GM18519 (cell line): Measurements from ENCODE around the gene HPD.
"Not testable (repeated sequence)": the region's sequence is repeated elsewhere in the genome, so short reads cannot be mapped to it uniquely, and the experiment has no call there.

ENCODE experiments used
- ATAC-seq: cut with Tn5 transposase; IDR thresholded peaks from one replicate; pipeline ENCODE4 v1.9.1; 2021; ENCODE audit warnings: mild to moderate bottlenecking, moderate library complexity; ENCODE audit not compliant: unreplicated experiment, low FRiP score

HPD gene

DNA sequence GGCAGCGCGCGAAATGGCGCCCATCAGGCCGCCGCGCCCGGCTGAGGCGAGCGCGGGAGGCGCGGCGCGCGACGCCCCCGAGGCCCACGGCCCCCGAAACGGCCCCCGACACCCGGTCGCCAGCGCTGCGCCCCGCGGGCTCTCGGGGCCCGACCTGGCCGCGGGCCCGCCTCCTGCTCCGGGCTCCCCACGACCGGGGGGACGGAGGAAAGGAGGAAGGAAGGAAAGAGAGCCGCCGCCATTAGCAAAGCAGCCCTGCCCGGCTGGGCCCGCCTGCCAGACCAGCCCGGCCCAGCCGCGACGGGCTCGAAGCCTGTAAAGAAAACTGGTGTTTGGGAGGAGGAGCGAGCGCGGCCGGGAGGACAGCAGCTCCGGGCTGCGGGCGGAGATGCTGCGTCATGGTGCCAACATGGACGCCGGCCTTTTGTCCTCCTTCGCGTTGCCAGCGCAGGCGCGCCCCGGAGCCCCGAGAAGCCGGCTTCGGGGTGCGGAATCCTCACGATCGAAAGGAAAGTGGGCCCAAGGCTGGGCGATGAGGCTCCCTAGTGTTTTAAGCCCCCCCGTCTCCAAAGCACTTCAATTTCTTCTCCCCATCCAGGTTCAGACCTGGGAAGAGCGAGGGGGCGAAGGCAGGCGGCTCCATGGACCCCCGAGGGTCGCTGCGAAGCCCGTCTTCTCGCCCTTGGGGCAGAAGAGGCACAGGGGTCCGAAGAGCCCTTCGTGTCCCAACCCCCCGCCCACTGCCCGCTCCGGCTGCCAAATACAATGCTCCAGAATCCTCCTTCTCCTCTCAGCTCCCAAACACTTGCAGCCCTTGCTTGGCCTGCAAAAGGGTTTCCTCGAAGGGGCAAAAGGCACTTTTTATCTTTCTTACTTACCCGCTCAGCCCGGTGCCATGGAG is 57.7 kb downstream of the HPD start:
- ATAC-seq, result no peak

DNA sequence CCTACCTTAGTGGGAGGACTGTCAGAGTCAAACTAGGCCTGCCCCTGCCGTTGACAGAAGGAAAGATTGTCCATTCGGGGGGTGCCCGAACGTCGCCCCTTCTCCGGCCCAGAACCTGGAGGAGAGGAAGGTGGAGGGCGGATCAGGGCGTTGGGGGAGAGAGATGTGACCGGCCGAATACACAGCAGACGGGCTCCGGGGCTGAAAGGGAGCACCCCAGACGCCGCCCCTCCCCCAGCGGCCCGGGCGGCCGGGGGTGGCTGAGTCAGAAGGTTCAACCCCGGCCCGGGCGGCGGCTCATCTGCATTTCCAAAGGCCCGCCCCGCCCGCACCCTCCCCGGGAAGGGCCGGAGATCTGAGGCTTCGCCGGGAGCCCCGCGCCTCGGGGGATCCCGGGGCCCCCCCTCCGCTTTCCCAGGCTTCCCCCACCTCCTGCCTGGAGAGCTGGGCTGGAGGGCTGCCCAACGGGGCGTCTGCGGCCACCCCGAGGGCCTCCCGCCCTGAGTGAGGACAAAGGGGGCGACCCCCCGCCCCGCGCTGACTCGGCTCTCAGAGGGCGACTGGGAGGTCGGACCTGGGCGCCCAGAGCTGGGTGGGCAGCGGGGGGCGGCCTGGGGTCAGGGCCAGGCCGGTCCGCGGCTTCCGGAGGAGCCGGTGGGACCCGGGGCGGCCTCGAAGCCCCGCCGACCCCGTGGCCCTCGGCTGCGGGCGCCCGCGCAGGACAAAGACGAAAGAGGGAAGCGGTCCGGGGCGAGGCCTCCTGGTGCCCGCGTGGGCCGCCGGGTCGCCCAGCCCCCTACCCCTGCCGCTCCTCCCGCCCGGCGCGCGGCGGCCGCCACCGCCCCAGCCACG is 58.6 kb downstream of the HPD start:
- no peak for ATAC-seq

DNA sequence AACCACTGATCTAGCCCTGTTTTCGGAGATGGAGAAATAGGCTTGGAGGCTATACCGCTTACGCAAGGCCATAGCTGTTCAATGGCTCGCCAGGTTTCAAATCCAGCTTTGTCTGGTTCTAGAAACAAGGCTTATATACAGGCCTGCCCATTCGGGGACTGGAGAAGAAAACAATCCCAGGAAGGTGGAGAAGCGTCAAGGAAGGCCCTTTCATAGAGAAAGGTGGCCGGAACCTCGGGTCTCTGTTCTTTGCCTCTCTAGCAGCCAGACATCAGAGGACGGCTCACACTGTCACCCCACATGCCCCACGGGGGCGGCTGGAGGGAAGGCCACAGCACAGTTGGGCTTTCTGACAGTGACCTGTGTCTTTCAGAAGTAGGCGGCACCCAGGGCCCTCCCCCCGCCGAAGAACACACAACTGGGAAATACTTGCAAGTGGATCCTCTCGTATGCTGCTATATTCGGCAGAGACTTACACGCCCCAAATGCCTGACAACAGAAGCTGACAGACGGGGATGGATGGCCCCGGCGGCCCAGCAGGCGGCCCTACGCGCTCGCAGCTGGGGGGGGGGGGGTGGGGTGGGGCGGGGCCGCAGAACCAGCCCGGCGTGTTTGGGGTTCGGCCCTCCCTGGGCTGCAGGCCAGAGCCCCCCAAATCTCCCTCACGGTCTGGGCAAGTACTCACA is 59.4 kb downstream of the HPD start:
- ATAC-seq, result no peak

DNA sequence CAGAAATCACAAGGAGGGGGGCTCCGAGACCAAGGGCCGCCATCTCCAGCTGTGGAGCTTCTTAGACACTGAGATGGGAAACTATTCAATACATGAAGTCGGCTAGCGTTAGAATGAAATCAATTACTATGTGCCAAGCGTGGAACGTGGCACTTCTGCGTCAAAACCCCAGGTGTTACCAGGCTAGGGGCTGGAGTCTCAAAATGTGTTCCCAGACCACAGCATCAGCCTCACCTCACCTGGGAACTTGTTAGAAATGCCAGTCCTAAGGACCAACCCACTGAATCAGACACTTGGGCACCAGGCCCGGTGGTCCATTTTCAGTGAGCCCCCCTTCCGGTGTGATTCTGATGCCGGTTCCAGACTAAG is 59.9 kb downstream of the HPD start:
- ATAC-seq, result no peak

DNA sequence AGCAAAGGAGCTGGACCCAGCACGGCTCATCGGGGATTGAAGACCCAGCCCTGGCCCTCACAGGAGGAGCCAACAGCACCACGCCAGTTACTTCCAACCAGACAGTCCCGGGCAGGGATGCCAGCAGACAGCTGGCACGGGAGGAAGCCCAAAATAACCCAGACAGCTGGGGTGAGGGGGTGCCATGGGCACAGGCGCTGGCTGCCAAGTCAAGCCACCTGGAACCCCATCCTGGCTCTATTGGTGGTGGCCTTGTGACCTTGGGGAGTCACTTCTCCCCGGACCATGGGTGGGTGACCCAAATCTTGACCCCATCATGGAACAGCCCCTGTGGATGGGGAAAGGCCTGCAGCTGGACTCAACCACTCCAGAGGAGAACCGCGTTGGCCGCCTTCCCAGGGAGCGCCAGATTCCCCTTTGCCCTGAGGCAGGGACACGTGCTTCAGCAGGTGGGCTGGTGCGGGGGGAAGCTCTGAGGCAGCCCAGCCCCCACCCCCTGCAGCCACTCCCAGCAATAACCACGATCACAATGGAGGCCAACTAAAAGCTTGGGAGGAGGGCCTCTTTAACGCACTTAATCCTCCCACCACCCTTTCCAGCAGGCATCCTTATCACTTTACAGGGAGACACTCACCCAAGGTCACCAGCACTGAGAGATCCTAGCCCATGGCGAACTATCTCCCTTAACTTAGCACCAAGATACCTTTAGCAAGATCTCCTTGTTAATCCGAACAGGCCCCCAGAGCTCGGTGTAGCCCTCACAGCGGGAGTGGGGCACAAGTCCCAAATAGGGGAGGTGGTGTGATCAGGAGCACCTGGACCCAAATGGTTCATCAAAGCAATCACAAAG is 60.5 kb downstream of the HPD start:
- no peak for ATAC-seq

DNA sequence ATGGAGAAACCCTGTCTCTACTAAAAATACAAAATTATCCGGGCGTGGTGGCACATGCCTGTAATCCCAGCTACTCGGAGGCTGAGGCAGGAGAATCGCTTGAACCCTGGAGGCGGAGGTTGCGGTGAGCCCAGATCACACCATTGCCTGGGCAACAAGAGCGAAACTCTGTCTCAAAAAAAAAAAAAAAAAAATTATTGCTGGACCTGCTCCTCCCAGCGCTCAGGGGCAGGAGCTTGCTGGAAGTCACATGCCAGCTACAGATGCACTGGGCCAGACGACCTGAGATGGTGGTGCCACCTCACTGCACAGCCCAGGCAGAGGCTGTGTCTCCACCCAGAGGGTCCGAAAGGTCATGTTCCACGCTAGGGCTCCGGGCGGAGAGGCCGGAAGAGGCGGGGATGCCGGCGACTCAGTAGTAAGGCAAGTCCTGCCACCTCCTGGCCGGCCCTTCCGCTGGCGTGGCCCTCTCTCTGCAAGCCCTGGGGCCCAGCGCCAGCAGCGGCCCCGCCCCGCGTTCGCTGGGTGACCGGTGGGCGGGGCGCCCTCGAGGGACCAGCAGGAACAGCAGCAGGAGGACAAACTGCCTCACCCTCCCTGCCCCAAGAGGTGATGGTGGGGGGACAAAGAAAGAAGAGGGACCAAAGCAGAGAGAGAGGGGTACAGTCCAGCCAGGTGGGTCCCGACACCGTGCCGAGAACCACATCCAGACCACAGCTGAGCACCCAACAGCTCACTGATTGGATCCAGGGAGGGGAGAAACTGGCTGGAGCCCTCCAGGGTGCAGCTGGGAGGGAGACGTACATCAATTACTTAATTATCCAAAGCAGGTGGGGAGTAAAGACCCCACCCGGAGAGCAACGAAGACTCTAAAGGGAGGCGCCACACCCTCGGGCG is 61.6 kb downstream of the HPD start:
- no peak for ATAC-seq

DNA sequence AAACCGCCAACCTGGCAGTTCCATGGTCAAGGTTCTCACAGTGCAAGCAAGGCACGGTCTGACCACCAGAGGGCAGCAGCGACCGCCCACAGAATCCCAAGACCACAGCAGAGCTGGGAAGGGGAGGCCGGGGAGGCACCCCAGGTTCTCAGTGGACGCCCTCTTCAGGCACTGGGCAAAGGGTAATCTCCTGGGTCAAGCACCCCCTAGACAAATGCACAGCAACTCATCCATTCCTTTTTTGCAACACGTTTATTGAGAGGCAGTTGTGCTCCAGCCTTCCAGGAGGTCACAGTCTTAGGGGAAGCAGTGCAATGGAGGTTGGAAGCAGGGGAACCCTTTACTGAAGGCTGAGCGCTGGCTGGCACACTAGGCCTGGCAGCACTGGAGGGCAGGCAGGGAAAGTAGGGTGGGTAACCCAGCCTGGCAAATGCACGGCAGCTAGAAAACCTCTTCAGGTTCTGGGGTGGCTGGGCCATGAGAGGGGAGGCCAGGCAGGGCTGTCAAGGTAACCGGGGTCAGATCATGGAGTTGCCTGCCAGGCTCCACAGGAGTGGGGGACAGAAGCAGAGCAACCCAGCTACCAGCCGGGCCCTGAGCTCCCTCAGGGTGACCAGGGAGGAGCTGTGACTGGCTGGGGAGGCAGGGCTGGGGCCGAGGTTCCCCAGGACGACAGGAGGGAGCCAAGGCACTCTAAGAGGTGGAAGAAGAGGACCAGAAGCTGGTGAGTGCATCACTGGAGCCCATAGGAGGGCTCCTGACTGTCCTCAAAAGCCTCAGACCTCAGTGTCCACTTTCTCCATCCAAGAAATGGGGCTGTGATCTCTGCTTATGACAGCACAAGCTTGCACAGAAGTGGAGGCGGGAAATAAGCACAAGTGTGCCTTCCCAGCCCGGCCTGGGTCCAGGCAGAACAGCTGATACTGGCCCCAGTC is 63.4 kb downstream of the HPD start:
- no peak for ATAC-seq

DNA sequence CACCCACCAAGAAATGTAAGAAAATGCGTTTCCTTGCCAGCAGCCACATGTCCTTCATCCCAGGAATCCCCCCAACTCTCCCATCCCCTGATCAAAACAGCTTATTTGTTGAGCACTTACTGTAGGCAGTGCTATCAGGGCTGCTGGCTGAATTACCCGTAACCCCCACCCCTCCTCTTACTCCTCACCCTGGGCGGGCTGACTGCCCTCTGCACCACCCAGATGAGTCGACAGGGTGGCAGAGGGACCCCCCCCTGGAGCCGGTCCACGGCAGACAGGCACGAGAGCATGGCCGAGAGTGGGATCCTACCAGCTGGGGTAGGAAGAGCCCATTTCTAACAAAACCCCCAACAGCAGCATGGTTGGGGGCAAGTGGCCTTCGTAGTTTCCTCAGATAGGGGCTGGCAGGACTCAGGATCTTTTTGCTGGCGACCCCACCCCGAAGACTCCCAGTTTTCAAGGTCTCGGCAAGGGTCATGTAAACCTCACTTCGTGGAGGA is 64.1 kb downstream of the HPD start:
- no peak for ATAC-seq

DNA sequence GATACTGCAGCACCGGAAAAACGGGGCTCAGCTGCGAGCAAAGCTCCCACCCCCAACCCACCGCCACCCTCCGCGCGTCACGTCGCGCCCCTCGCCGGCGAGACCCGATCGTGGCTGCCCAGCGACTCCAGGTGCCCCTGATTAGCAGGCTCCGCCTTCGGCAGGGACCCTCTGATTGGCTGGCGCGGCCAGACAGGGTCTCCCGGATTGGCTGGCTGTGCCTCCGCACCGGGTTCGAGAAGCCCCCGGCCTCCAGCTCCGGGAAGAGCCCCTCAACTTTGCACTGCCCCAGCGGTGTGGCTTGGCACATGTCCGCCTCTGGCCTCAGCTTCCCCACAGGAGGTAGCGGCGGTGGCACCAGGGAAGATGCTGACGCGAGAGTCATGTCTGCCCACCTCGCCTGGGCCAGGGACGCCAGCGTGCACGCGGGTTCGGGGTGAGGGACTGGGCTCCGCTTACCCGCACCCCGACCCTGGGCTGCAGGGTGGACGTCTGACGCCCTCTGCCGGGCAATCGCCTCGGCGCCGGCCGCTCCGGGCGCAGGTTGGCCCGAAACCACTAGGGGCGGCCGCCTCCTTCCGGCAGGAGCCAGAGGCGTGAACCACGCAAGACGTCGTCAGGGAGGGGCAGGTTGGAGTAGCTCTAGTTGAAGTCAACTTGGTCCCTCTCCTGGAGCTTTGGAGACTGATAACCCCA is 64.7 kb downstream of the HPD start:
- peak; percentile 27 for ATAC-seq

DNA sequence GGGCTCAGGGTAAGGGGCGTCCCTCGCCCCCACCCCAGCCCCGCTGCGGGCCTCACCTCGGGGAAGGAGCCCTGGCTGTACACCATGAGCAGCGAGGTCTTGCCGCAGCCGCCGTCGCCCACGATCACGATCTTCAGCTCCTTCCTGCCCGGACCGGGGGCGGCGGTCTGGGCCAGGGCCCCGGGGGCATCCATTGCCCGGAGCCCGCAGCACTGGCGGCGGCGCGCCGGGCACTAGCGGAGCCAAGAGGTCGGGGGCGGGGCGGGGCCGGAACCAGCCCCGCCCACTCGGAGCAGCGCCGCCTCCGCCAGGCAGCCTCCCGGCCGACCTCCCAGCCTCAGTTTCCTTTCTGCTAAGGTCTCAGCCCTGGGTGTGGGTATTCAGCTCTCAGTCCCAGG is 65.2 kb downstream of the HPD start, which contains the start of gene RHOF:
Gene RHOF, minus strand, starts transcription at position 249 of the 398 bp plus-strand sequence. Its CDS starts 55 bp downstream, at position 194.
- peak; percentile 0 for ATAC-seq

DNA sequence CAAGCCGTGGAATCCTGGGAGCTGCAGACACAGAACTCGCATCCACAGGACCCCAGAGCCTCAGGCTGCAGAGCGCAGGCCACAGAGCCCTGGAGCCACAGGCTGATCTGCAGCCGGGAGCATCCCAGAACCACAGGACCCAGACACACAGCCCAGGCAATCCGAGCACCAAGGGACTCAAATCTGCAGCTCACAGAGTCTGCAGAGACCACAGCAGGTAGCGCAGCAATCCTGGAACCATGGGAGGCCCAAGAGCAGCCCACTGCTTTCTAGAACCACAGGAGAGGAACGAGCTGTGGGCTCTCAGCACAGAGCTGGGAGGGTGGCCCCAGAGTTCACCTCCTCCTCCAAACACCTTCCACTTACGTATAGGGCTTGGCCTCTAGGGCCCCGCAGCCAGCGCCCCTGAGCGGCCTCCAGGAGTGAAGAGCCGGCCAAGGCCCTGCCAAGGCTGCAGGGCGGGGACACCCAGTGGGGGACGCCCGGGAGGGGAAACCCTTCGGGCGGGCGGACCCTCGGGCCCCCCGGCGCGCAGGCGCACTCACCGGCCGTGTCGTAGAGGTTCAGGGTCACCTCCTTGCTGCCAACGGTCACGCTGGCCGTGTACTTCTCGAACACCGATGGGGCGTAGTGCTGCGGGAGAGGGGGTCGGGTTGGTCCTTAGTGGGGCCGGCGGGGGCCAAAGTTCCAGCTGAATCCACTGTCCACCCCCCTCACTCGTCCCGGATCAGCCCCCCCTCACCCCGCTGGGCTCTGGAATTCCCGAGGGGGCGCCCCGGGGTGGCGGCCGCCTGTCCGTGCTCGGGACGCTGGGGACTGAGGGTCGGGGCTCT is 65.8 kb downstream of the HPD start:
- ATAC-seq, result no peak

DNA sequence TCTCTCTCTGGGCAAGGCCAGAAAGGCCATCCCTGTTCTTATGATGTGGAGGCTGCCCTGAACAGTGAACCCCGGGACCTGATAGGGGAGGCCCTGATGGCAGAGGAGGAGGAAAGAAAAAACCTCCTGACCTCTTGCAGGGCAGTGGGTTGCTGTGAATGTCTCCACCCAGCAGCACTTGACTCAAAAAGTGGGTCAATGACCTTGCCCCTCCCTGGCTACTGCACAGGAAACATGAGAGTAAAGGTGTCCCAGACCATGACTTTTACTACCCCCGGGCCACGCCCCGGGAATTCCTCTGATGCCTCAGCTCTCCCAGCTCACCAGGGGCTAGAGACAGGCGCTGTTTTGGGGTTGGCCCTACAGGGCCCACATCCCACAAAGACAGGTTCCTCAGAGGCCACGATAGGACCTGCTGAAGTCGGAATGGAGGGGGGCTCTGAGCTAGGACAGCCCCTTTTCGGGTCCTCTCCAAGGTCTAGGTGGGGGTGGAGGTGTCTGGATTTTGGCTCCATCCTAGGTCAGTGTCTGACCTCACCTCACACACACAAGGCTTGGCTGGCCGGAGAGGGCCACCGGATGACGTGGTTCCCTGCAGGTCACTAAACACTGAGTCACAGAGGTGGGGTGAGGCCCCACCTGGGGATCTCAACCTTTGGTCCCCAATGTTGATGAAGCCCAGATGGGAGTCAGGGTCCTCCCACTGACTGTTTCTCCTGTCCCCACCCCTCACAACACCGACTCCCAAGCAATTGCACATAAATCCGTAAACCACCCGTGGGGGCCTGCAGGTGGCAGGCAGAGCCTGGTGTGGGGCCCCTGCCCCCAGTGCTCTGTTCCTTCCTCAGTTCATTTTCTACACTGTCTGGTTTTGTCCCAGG is 66.7 kb downstream of the HPD start:
- ATAC-seq, result no peak

DNA sequence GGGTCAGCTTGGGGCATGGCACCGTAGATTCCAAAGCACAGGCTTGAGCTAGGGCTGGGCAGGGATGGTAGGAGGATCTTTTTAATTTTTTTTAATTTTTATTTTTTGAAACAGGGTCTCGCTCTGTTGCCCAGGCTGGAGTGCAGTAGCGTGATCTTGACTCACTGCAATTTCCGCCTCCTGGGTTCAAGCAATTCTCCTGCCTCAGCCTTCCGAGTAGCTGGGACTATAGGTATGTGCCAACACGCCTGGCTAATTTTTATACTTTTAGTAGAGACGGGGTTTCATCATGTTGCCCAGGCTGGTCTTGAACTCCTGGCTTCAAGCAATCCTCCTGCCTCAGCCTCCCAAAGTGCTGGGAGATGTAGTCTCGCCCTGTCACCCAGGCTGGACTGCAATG is 67.9 kb downstream of the HPD start:
- ATAC-seq, result not testable (repeated sequence)

DNA sequence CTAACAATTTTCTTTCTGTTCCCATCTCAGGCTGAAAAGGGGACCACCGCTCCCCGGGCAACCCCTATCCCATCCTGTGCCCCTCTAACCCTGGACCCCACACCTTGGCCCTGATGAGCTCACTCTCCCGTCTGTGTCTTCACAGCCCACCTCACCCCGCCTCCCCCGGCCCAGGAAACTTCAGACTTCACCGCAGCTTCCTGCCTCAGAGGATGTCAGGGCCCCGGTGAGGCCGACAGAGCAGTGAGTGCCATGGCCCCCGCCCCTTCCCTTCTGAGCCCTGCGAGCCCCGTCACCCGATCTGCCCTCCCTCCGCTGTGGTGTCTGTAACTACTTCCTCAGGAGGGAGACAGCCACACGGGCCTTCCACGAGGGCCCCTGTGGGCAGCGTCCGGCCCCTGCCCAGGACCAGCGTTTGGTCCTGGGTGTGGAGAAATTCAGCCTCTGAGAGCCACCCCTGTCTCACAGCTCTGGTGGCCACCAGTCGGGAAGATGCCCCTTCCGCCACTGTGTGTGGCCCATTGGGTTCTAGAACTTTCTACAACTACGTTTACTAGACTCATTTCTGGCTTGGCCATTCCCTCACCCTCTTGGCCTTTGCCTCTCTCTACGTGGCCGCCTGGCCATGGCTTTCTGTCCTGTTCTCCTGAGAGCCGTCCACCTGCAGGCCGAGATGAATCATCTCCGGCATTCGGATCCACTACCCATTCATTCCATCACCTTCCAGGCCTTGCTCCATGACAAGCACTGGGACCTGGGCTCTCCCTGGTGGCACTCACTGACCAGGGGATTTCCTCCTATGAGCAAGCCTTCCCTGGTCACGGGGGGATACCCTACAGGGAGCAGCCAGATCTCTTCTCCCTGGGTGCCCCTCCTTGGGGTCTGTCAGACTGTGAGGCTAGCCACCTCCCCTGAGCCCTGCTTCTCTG is 68.6 kb downstream of the HPD start:
- ATAC-seq, result no peak
